ENCODE measurements around the gene NOP56.

NOP56 gene

DNA sequence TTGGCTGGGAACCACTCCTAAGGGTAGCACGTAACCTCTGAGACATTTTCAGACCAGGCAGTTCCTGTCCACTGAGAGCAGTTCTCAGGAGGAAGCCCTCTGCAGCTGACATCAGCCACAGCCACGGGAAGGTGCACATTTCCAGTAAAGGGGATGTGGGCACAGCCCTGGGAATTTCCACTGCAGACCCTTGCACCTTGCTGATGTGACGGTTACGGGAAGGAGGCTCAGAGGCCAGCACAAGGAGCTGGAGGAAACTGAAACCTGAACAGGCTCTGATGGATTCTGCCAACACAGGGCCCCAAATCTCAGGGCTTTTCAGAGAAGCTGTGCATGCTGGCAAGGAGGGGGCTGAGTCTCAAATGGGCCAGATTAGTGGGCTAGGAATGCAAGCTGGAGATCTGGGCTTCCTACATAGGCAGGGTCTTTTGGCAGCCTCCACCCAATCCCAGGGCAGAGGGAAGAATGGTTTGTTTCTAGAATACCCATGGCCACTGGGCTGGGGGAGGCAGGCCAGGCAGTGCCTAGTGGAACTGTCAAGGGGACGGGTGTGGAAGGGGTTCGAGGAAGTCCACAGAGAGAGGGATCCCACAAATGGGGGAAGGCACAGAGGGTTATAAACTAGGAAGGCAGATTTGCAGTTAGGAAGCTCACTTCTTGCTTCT is 54.4 kb downstream of the NOP56 start:
- DNase-seq: no peak

DNA sequence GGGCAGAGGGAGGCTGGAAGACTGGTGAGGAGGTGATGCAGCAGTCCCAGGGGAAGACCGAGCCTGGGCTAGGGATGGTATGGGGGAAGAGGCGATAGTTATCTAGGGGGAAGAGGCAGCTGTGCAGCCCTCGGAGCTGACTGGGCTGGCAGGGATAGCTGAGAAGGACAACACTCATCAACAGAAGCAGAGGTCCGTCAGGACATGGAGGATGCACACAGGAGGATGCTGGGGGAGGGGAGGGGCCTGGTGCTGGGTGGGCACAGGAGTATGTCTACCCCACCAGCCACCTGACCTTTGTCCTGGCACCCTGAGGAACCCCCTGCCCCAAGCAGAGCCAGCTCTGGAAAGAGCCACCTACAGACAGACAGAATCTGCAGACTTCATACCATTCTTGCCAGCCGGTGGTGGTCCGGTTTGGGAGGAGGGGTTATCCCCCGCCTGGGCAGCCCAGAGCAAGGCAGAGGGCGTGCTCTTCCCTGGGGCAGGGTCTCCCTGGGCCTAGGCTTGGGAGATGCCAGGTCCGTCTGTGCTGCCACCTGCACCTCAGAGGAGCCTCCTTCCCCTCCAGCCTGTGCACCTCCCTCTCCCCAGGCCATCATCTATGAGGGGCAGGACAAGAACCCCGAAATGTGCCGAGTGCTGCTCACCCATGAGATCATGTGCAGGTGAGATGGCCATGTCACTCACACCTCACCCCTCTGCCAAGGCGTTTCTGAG is 55.1 kb downstream of the NOP56 start:
- DNase-seq: no peak

Measured in NCI-H146 (cell line).